Tibial artery (tissue), 4 donors: ENCODE measurements around the gene BDKRB1.

ENCODE experiments used
- DNase-seq, 2 donors: peaks; one replicate each; pipeline ENCODE4 v3.0.0-alpha.2; 2019
- H3K27ac ChIP-seq, 2 donors: fragments of 200-600 bp; sonication (generic) in 1 of 2; 1 replicate in 1 of 2; 2 replicates in 1 of 2; pipeline ENCODE4 v1.5.1; 2018 to 2019; ENCODE audit warnings: mild to moderate bottlenecking in 1 of 2
- H3K27me3 ChIP-seq, 2 donors: fragments of 200-600 bp; sonication (generic) in 1 of 2; one replicate each; pipeline versions ENCODE4 v1.5.1 to v1.6.0; 2016 to 2019
- H3K36me3 ChIP-seq, 3 donors: fragments of 200-600 bp; sonication (generic) in 2 of 3; one replicate each; pipeline ENCODE4 v1.5.1; 2016 to 2019; ENCODE audit warnings: mild to moderate bottlenecking in 2 of 3
- H3K4me1 ChIP-seq, 4 donors: fragments of 200-600 bp; sonication (generic) in 2 of 4; 1 replicate in 3 of 4; 2 replicates in 1 of 4; pipeline ENCODE4 v1.5.1; 2016 to 2019
- H3K4me3 ChIP-seq, 2 donors: fragments of 200-600 bp; sonication (generic) in 1 of 2; 1 replicate in 1 of 2; 2 replicates in 1 of 2; pipeline ENCODE4 v1.5.1; 2018 to 2019; ENCODE audit warnings: mild to moderate bottlenecking in 2 of 2
- H3K9me3 ChIP-seq, 3 donors: fragments of 200-600 bp; sonication (generic) in 1 of 3; one replicate each; pipeline ENCODE4 v1.5.1; 2016 to 2019
- intact Hi-C: fragments of 100-400 bp; cut with DNase I; formaldehyde crosslinking; loops from one replicate; pipeline ENCODE4 v1.15.0; 2023; ENCODE audit warnings: low total_unique reads
- TF ChIP-seq, protein P1 (sequence below), 2 experiments: fragments of 200-600 bp in 1 of 2; fragments of 450-650 bp in 1 of 2; IDR thresholded peaks; one replicate each; pipeline ENCODE4 v1.5.1; 2017 to 2019; ENCODE audit warnings: antibody characterized with exemption in 2 of 2, mild to moderate bottlenecking in 1 of 2, moderate library complexity in 1 of 2

Gene BDKRB1

DNA sequence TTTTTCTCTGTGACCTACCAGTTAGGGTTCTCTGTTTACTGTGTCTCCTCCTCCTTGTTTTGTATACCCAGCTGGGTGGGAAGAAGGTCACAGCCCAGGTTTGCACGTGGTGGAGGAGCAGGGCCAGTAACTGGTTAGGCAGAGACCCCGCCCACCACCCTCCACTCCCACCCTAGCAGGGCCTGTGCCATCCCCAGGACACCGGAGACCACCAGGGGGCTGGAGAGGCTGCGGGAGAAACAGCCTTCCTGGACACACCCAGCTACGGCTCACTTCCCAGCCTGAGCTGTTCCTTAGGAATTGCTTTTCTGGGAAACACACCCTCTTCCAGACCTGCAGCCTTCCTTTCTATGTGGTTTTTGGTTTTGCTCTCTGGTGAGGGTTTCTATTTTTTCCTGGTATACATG, 30.3 kb upstream of the BDKRB1 start:
- intact Hi-C loops = no loop called here
- Histone ChIP-seq H3K9me3 (peaks cover 0 to 13% (median 9%) of the 10 kb centered on the region in 3 donors), H3K27me3 (peaks cover 0 to 14% of the 10 kb centered on the region in 2 donors), H3K36me3 (no peaks in the 10 kb centered on the region), H3K4me3 (no peak overlapping the region), H3K4me1 (no peaks in the 10 kb centered on the region), H3K27ac (no peak overlapping the region)
- TF ChIP-seq, protein P1, sequence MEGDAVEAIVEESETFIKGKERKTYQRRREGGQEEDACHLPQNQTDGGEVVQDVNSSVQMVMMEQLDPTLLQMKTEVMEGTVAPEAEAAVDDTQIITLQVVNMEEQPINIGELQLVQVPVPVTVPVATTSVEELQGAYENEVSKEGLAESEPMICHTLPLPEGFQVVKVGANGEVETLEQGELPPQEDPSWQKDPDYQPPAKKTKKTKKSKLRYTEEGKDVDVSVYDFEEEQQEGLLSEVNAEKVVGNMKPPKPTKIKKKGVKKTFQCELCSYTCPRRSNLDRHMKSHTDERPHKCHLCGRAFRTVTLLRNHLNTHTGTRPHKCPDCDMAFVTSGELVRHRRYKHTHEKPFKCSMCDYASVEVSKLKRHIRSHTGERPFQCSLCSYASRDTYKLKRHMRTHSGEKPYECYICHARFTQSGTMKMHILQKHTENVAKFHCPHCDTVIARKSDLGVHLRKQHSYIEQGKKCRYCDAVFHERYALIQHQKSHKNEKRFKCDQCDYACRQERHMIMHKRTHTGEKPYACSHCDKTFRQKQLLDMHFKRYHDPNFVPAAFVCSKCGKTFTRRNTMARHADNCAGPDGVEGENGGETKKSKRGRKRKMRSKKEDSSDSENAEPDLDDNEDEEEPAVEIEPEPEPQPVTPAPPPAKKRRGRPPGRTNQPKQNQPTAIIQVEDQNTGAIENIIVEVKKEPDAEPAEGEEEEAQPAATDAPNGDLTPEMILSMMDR (IDR thresholded peaks at IDR 0.05) = no peak
- DNase-seq = no peak

DNA sequence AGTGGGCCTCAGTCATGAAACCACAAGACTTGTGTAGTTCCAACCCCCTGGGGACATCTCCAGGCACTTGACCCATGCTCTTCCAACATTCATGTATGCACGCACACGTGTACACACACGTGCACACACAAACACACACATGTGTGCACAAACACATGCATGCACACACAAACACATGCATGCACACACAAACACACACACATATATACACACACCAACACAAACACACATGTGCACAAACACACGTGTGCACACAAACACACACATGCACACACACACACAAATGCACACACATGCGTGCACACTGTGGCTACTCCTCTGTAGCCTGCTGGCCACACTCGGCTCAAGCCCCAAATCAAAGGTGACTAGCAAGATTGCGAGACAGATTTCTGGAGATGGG, 28.6 kb upstream of the BDKRB1 start:
- peaks cover 0 to 14% of the 10 kb centered on the region in 2 donors for H3K27me3 ChIP-seq
- H3K9me3 ChIP-seq = peaks cover 0 to 13% (median 9%) of the 10 kb centered on the region in 3 donors
- no peak for DNase-seq
- H3K4me3 ChIP-seq = no peak overlapping the region
- H3K27ac ChIP-seq = no peak overlapping the region
- no peaks in the 10 kb centered on the region for H3K4me1 ChIP-seq
- H3K36me3 ChIP-seq = no peaks in the 10 kb centered on the region
- TF ChIP-seq, protein P1 (IDR thresholded peaks at IDR 0.05) = no peak
- intact Hi-C loops = no loop called here

- no peaks in the 10 kb centered on the region for H3K36me3 ChIP-seq
- no peak overlapping the region for H3K4me3 ChIP-seq
- peaks cover 0 to 14% of the 10 kb centered on the region in 2 donors for H3K27me3 ChIP-seq
- TF ChIP-seq, protein P1 (IDR thresholded peaks at IDR 0.05) = no peak
- H3K9me3 ChIP-seq = peaks cover 0 to 13% (median 9%) of the 10 kb centered on the region in 3 donors
- no peak for DNase-seq
- intact Hi-C loops = no loop called here
- no peak overlapping the region for H3K27ac ChIP-seq
- no peaks in the 10 kb centered on the region for H3K4me1 ChIP-seq
Observed at GRCh38 chr14:96229315-96229714, 26.7 kb upstream of the BDKRB1 start.

- peaks cover 0 to 13% (median 9%) of the 10 kb centered on the region in 3 donors for H3K9me3 ChIP-seq
- no peaks in the 10 kb centered on the region for H3K4me1 ChIP-seq
- TF ChIP-seq, protein P1 (IDR thresholded peaks at IDR 0.05) = no peak
- intact Hi-C loops = loop anchor here (5.0 kb wide), 1 partner anchor 416 kb away; no protein-coding TSS in a partner anchor
- H3K27ac ChIP-seq = no peak overlapping the region
- no peak for DNase-seq
- H3K4me3 ChIP-seq = no peak overlapping the region
- peaks cover 0 to under 1% of the 10 kb centered on the region in 2 donors for H3K27me3 ChIP-seq
- H3K36me3 ChIP-seq = no peaks in the 10 kb centered on the region
Observed at GRCh38 chr14:96231056-96231455, 25.0 kb upstream of the BDKRB1 start.

- Histone ChIP-seq H3K4me1 (no peaks in the 10 kb centered on the region), H3K9me3 (peaks cover 0 to 13% (median 9%) of the 10 kb centered on the region in 3 donors), H3K4me3 (no peak overlapping the region), H3K27me3 (no peaks in the 10 kb centered on the region), H3K27ac (no peak overlapping the region), H3K36me3 (no peaks in the 10 kb centered on the region)
- DNase-seq = no peak
- TF ChIP-seq, protein P1 (IDR thresholded peaks at IDR 0.05) = no peak
- intact Hi-C loops = loop anchor here (5.0 kb wide), 1 partner anchor 416 kb away; no protein-coding TSS in a partner anchor
Observed at GRCh38 chr14:96231526-96232130, 24.4 kb upstream of the BDKRB1 start.
